Kidney capillary endothelial cell (primary cell): ENCODE data around the gene CCDC197.

Experiments used
- DNase-seq: peaks from one replicate; pipeline ENCODE4 v3.0.0-alpha.2; 2018; ENCODE audit warnings: low spot score

CCDC197 gene

DNA sequence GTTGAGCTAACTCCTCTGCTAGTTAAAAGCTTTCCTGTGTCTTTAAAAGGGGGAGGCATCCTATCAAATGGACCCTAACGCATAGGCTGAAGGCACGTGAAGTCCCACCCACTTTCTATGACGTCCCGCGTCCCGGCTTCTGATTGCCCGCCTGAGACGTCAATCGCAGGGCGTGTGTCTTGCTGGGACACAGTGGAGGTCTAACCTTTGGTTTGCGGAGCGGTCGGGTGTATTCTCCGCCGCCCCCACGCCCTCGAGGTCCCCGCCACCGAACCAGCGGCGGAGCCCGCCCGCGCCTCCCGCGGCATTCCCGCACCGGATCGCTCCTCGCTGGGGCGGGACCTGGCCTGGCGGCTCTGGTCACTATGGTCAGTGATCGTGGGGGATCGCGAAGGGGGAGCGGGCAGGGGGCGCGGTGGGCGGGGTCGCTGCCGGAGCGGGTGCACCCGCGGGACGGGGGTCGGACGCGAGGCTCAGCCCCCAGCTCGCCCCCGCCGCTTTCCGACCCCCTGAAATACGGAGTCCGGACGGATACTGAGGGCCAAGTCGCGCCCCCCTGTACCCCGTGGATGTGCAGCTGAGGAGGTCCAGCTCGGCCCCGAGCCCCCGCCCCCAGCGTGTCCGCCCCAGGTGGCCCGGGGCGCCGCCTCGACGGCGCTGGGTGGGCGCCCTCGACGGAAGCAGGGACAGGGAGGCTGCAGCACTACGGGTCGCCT lies 29.2 kb downstream of the CCDC197 start, which contains the start of gene OTUB2:
Gene OTUB2 (plus strand): TSS at position 168 of the 716 bp plus-strand sequence. CDS start 198 bp downstream, at position 366.
- peak; percentile 94 for DNase-seq

DNA sequence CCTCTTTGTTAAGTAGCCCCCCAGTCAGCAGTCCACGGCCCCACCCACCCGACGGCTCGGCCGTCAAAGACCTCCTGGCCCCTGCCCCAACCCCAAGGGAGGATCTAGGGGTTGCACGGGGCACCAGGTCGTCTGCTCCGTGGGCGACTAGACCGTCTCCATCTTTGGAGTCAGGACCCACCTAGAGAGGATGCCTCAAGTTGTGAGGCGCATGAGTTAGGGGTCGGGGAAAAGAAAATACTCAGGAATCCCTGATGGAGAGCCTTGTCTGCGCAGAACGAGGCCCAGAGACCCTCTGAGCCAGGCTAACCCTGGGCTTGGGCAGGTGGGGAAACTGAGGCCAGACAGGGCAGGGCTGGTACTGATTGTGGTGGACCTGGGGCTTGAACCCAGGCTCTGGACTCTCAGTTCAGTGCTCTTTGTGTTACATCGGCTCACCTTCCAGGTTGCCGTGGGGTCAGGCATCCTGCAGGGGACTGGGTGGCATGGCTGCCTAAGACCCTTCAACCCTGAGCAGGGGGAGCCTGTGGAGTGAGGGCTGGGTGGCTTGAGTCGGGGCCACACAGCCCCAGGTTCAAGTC lies 29.9 kb downstream of the CCDC197 start:
- no peak for DNase-seq

DNA sequence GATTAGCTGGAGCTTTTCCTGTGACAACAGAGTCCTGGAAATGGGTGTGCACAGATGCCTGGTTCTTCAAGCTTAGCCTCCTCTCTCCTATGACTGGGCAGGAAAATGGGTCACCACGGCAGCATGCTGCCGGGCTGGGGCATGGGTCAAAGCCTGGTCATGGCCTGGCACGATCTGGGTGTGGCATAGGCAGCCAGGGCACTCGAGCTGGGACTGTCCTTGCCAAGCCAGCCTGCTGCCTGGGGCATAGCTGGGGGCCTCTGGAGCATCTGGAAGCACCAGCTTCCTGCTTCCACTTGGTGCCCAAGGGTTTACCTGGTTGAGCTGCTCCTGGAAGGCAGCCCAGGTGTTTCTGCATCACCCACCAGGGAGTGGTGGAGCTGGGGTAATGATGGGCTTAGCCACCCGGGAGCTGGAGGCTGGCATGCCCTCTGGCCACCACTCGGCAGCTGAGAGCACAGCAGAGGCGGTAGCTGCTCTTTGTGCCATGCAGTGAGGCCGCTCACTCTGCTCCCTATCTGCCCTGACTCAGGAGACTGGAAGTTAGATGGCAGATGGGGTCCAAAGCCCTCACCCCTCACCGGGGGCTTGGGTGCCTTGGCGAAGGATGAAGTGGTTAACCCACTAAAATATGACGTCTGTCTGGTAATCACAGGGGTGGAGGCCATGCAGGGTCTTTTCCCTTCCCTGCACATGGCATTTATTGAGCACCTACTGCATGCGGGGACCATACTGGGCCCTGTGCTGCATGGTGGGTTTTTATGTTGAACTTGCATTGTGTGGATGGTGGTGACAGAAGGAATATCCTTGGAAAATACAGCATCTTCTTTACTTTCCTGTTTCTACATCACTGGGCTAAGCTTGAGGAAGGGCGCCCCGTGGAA lies 30.7 kb downstream of the CCDC197 start:
- peak; percentile 45 for DNase-seq

DNA sequence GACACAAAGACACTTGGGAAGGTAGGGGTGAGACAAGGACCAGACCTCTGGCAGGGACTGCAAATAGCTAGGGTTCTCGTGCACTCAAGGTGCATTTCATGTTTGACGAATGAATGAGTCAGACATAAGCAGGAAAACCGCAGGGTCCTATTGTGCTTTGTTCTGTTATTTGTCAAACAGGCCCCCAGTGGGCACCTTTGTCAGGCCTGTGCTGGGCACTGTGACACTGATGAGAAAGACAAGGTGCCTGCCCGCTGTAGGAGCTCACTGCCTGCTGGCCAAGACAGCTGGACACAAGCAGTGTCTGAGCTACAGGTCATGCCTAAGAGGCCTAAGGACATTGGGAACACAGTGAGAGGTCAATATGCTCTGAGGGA lies 31.3 kb downstream of the CCDC197 start:
- DNase-seq = peak; percentile 55

DNA sequence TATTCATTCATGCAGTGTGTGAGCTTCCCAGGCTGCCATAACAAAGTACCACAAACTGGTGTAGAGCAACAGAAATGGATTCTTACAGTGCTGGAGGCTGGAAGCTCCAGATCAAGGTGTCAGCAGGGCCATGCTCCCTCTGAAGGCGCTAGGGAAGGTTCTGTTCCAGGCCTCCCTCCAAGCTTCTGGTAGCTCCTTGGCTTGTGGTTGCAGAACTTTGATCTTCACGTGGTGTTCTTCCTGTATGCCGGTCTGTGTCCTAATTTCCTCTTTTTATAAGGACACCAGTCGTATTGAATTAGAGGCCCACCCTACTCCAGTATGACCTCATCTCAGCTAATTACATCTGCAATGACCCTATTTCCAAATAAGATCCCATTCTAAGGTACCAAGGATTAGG lies 32.2 kb downstream of the CCDC197 start:
- no peak for DNase-seq

DNA sequence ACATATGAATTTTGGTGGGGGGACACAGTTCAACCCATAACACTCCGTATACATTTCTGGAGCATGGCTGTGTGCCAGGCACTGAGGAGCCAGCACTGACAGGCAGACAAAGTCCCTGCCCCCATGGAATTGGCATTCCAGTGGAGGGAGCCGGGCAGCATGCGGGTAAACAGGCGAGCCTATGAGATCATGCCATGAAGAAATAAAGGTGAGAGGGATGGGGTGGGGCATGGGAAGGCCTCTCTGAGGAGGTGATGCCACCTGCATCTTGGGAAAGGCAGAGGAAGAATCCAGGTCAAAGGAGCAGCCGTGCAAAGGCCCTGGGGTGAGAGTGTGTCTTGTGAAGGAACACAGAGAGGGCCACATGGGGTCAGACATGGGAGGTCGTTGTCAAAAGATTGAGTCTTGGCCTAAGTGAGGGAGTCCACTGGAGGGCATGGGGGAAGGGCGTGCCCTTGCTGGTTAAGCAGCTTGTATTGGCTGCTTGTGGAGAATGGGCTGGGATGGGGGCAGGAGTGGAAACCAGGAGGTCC lies 32.6 kb downstream of the CCDC197 start:
- DNase-seq = no peak

DNA sequence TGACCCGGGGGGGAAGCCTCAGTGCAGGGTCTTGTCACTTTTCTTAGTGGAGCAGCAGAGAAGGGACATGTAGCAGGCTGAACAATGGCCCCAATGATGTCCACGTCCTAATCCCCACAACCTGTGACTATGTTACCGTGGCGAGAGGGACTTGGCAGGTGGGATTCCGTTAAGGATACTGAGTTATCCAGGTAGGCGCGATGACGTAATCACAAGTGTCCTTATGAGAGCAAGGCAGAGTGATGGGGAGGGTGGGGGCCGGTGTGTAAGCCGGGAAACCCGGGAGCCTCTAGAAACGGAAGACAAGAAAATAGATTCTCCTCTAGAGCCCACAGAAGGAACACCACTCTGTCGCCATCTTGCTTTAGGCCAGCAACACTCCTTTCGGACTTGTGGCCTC lies 33.5 kb downstream of the CCDC197 start:
- no peak for DNase-seq

DNA sequence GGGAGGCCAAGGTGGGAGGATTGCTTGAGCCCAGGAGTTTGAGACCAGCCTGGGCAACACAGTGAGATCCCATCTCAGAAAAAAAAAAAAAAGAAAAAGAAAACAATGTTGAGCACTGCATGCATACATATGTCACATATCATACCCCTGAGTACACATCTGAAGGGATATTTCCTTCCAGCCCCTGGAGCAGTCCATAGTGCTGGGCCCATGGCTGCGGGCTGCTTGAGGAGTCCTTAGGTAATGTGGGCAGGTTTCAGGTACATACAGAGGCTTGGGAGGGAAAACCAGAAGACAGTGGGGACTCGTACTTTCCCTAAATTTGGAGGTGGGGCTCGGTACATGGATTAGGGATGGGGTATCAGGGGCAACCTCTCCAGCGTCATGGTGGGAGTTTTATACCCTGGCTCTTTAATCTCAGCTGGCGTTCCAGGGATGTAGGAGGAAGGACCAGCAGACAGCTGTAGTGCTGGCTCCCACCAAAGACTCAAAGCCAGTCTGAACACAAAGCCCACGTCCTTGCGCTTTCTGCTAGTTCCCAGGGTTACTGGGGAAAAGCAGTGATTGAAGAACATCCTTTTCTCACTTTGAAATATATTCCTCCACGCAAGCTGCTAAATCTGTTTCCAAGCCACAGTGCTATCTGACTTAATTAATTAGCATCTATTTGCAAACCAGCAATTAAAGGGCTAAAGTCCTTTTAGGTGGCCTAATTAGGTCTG lies 34.2 kb downstream of the CCDC197 start:
- no peak for DNase-seq

DNA sequence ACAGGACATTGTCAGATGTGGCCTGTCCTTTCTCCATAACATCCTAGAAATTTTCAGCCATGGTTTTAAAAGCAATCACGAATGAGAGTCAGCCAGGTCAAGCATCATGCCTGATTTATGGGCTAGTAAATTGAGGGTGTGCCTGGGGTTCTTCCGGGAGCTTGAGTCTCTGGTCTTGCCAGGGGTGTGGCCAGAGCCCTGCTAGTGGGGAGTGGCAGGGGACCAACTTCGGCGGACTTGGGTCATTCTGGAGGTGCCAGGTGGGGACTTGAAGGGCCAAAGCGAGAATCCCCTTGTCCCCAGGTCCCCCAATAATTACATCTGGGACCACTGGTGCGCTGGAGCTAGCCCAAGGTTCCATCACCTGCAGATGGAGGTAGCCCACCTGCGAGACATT lies 34.8 kb downstream of the CCDC197 start:
- DNase-seq = no peak

DNA sequence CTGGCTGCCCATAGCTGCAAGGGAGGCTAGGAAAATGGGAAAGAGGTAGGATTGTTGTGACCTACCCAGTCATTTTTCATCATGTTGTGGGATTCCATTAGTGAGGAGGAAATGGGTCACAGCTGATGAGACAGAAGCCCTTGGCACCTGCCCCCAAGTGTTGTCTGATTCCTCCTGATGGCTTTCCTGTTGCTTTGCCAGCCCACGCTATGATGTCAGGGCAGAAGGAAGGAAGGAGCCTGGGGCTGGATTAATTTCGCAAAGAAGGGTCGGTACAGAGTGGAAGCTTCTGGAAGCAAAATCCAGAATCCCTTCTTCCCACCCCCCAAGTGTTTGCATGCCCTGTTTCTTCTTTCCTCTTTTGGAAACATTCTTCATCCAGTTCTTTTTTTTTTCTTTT lies 37.8 kb downstream of the CCDC197 start:
- no peak for DNase-seq

DNA sequence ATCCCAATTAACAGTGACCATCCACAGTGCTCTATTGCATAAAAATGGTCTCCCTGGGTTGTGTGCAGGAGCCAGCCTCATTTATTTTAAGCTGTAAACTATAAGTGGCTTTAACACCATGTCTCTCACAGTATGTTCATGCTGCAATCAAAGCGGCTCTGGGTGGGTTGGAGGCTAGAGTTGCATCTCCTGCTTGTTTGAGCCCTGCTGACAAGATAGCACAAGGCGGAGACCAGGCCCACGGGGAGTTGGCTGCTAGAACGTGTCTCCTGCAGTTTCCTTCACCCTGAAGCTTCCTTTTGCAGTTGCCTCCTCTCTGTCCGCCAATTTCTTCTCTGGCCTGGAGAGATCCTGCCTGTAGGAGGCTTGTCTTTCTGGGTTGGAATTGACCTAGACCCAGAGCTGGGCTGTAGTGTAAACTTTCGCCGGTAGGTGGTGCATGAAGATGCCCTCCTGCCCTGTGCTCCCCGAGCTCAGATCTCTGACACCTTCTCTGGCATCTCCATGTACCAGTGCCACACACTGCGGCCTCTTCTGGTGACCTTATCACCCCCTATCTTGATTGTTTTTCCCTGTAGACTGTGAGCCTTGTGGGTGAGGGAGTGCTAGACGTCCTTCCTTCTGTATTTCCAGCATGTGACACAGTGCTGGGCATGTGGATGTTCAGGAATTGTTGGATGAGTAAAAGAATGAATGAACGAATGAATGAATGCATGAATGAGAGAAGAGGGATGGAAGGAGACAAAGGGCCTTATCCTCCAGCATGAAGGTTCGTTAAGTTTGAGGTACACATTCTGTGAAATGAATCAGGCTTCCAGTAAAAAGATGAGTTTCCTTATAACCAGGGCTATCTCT lies 39.4 kb downstream of the CCDC197 start:
- DNase-seq = peak; percentile 54

DNA sequence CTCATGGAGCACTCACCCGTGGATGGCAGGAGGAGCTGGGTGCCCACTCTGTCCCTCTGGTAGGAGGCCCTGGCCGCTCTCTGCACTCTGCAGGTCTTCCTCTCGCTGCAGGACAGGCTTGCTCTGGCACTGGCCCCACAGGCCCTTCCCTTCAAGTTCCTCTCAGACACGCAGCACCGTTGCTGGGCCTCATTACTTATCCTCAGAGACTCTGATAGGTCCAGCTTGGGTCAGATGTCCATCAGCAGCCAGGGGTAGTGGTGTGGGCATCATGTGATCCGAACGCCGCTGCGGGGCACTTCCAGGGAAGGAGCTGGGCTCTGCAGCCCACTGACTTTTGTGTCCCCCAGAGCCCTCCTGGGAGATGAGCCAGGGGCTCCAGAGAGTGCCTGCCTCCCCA lies 40.9 kb downstream of the CCDC197 start:
- DNase-seq = no peak

DNA sequence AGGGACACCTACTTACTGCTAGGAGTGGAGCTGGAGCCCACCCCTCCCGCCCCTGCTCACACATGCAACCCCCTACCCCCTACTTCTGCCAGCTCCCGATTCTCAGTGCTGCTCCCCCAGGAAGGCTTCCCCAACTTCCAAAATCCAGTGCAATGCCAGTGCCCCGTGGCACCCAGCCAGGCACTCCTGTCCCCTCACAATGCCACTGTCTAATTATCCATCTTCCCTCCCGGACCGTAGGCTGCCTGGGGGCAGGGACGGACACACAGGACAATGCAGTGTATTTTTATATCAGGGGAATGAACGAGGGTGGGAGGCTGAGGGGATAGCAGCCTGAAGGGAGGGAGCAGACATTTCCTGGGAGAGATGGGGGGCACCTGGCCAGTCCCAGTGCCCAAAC lies 41.4 kb downstream of the CCDC197 start:
- no peak for DNase-seq

DNA sequence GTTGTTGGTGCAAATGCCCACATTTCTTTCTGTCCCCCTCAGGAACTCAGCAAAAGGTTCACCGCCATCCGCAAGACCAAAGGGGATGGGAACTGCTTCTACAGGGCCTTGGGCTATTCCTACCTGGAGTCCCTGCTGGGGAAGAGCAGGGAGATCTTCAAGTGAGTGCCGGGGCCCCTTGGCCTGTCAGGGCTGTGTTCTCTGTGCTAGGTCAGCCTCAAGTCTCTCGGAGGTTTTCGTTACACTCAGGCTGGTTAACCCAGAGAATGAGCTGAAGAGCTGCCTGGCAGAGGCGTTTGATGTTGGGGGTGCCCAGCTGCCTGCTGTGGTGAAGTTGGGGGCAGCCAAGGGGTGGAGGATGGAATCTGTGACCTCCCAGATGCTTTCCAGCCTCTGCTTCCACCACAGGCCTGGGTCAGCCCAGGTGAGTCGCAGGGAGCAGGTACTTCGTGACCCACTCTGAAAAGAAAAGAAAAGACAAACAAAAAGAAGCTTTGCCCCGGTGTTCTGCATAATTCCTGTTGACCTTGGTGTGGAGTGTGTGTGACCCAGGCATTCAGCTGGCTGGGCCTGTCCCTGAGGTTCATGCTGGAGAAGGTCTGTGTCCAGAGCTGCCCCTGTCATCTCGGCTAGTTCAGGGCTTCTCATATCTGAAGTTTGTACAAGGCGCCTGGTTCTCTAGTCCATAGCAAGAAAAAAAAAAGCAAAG lies 42.0 kb downstream of the CCDC197 start:
- DNase-seq = no peak

DNA sequence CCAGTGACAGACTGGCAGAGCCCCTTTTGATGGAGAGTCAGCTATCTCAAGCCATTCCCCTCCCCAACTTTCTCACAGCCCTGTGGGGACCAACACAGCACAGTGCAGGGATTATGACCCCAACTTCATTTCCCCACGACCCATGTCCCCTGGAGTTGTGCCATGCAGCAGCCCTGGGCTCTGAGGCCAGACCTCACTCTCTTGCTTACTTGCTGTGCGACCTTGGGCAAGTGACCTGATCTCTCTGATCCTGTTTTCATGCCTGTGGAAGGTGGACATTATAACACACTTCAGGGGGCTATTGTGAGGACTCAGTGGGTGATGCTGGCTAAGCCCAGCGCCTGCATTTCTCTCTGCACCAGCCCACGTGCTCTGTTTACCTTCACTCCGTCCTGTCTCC lies 43.1 kb downstream of the CCDC197 start:
- no peak for DNase-seq

DNA sequence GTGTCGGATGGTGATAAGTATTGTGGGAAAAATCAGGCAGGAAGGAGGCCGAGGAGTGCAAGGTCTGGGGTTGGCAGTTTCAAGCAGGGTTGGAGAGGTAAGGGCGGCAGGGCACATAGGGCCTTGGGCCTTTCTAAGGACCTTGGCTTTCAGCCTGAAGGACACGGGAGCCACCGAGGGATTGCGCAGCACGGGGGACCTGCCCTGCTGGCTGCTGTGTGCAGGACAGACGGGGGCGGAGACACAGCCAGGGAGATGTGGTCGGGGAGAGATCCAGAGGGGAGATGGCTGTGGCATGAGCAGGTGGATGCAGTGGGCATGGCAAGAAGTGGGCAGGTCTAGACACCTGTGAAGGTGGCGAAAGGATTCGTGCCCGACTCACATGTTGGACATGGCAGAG lies 43.7 kb downstream of the CCDC197 start:
- DNase-seq = no peak

DNA sequence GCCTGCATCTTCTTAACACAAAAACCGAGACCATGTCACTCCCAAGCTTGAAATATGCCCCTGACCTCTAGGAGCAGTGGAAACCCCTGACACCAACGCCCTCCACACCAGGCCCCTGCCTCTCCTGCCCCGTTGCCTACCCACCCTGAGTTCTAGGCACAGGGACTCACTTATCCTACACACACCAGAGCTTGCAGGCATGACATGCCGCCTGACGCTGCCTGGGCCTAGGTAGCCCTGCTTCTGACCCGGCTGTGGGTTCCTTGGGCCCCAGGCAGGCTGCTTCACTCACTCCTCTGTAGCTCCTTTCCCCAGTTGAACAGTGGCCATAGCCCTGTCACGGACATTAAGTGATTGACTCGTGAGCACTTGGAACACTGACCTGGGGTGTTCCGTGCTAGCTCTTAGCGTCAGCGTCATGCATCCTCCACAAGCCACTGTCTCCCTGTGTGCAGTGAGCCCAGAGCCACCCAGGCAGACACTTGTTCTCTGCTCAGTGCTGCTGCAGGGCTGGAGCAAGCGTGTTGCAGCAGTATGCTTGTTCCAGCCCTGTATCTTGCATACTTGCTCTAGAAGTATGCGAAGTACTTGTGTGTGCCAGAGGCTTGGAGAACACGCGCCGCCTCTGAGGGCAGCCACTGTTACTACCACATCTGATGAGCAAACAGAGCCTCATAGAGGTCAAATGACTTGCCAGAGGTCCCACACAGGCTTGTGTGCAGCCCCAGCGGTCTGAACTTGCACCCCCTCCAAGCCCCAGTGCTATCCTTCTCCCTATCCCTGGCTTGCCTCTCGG lies 44.6 kb downstream of the CCDC197 start:
- no peak for DNase-seq

DNA sequence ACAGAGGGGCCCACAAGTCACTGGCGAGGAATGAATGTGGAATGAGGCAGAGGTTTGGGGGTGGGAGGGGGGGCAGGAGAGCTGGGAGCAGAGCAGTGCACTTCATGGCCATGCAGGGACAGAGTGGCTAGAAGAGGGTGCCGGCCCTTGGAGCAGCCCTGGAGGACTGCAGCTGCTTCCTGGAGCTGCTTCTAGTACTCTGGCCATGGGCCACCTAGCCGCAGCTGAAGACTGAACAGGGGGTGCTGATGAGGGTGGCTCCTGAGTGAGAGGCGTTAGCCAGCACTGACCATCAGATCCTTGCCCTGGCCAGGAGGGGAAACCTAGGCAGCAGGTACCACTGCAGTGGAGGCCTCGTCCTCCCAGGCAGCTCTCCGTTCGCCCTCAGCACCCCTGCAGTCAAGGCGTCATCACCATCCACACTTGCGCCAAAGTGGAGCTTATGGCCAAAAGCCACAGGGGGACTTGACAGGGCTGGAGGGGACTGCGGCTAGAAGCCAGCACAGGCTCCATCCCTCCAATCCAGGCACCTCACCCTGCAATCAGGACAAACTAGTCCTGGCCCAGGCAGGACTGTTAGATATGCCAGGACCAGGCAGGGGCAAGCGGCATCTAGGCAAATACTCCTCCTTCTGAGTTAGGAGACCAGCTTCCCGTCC lies 45.5 kb downstream of the CCDC197 start:
- DNase-seq = no peak

DNA sequence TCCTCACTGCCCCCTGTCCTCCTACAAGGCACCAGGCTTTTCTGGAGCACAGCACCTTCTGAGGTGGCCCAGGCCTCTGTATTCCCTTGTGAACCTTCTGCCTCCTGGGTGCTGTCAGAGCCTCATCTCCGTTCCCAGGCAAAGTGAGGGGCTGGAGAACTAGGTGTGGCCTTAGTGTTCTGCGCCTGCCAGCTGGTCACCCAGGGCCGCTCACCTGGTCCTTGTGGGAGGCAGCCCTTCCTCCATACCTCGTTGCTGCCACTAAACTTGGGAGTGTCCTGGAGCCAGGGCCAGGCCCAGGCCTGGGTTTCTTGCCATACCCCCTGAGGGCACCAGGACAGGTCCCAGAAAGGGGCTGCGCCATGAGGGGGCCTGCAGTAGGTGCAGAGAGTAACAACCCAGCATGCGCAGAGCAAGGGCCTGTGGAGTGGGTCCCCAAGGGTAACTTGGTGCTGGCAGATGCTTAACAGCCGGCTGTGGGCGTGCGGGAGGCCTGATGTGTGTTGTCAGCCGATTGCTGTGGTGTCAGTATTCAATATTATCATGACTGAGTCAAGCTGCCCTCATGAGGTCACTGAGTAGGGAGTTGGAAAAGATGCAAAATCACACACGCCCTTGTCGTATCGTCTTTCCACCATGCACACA lies 46.1 kb downstream of the CCDC197 start:
- DNase-seq = no peak
